22Rv1 (cell line): ENCODE data around the gene GAL3ST2.

Experiments used
- CTCF ChIP-seq: fragments of 450-650 bp; IDR thresholded peaks from 2 replicates; pipeline ENCODE4 v1.5.1; 2017; ENCODE audit warnings: mild to moderate bottlenecking
- ZFX ChIP-seq: fragments of 450-650 bp; IDR thresholded peaks from 2 replicates; pipeline ENCODE4 v1.6.1; 2017; ENCODE audit warnings: antibody characterized with exemption, borderline replicate concordance

- TF ChIP-seq CTCF (no peak), ZFX (no peak)
Measured at GRCh38 chr2:241835611-241836010, 59.0 kb downstream of the GAL3ST2 start.
